ENCODE results near the gene TBCC. TPM values are rescaled to one million over a fixed set of nuclear protein-coding genes. Genes with fewer than 3 reads are reported as not detected.

Gene TBCC
- total and polyA plus RNA-seq, 2 of the 8 experiments (the other 6 are each of a cell fraction or from before 2014, with no cell fraction given) = 22.7 to 25.5 TPM

GRCh38 chr6:42771741-42772100 lies 25.8 kb upstream of the TBCC start (continued):
- no peak for TF ChIP-seq CHD7 (IDR thresholded peaks at IDR 0.05; ENCODE audit: insufficient replicate concordance, low read length)
- no peak for TF ChIP-seq EZH2 (IDR thresholded peaks at IDR 0.05; ENCODE audit: low read depth, low read length, severe bottlenecking)
